HepG2 (cell line): ENCODE data around the gene CALD1. TPM values are rescaled to one million over a fixed set of nuclear protein-coding genes. Genes with fewer than 3 reads are reported as not detected.
A peak's percentile ranks its signal among the peaks of the same experiment; 100 is the strongest.

ENCODE experiments used
- ATAC-seq: fragments of 200-7000 bp; cut with Tn5 transposase; 3 replicates; pipeline ENCODE4 v1.9.1; 2020; ENCODE audit warnings: mild to moderate bottlenecking, moderate library complexity
- BruUV-seq: library from RNA; stranded (reverse); fragments of 400-500 nt; replicated peaks from 2 replicates; lab custom pipeline; 2021; lab: Mats Ljungman, UMichigan
- CTCF ChIA-PET: fragments of 300-600 bp; formaldehyde crosslinking; extraction: SDS; loops from one replicate; lab custom pipeline; 2021; ENCODE audit warnings: low total read pairs, inconsistent platforms, low intra/inter-chr PET ratio; lab: Yijun Ruan, JAX
- POLR2A ChIA-PET: fragments of 350-600 bp; sonication (Branson Sonifier 250); formaldehyde crosslinking; loops from one replicate; lab custom pipeline; 2020; ENCODE audit warnings: antibody characterized with exemption, inconsistent platforms; lab: Yijun Ruan, JAX
- DNase-seq: peaks from one replicate; pipeline ENCODE4 v3.0.0-alpha.2; 2015; ENCODE audit warnings: low spot score
- FAIRE-seq: peaks from 3 replicates; lab custom pipeline; 2011; peaks lifted over from hg19 to GRCh38; lab: Jason Lieb, UNC
- H2AFZ ChIP-seq: one replicate; pipeline ENCODE4 v1.6.1; 2011; ENCODE audit warnings: low read length, inconsistent platforms
- H3K27ac ChIP-seq: fragments of 300-600 bp; 3 replicates; pipeline ENCODE4 v1.8.0; 2011; ENCODE audit warnings: mixed run types, mild to moderate bottlenecking, mixed read lengths, low read length, inconsistent platforms; ENCODE audit not compliant: insufficient read depth; ENCODE audit errors: extremely low read length
- H3K27me3 ChIP-seq, 2 experiments: fragments of 200-600 bp in 1 of 2; 2 replicates in 1 of 2; 3 replicates in 1 of 2; pipeline versions ENCODE4 v1.6.0 to v1.8.0; 2011; ENCODE audit warnings: low read length in 2 of 2, mild to moderate bottlenecking in 2 of 2, moderate library complexity in 2 of 2, inconsistent platforms in 1 of 2; ENCODE audit not compliant: insufficient read depth in 2 of 2, control insufficient read depth in 1 of 2
- H3K36me3 ChIP-seq, 2 experiments: fragments of 200-600 bp in 1 of 2; replicated peaks in 1 of 2; 2 replicates in 1 of 2; 3 replicates in 1 of 2; pipeline versions ENCODE4 v1.5.1 to v1.8.0; 2011; ENCODE audit warnings: low read length in 2 of 2, inconsistent platforms in 1 of 2; ENCODE audit not compliant: insufficient read depth in 2 of 2, control insufficient read depth in 1 of 2
- H3K4me1 ChIP-seq: 2 replicates; pipeline ENCODE4 v1.5.1; 2012; ENCODE audit warnings: low read length, inconsistent platforms; ENCODE audit not compliant: insufficient read depth
- H3K4me2 ChIP-seq: 2 replicates; pipeline ENCODE4 v1.6.0; 2011; ENCODE audit warnings: low read depth, low read length, inconsistent platforms
- H3K4me3 ChIP-seq, 3 experiments: fragments of 200-600 bp in 1 of 3; sonication (generic), shearing (Covaris generic) in 1 of 3; replicated peaks in 1 of 3; 2 replicates each; pipeline ENCODE4 v1.5.1; 2011 to 2016; ENCODE audit warnings: low read length in 3 of 3, inconsistent platforms in 2 of 3, low read depth in 2 of 3, mild to moderate bottlenecking in 2 of 3, control low read depth in 1 of 3, mixed read lengths in 1 of 3; ENCODE audit not compliant: insufficient read depth in 1 of 3
- H3K79me2 ChIP-seq: one replicate; pipeline ENCODE4 v1.6.1; 2011; ENCODE audit warnings: low read length, inconsistent platforms; ENCODE audit not compliant: insufficient read depth
- H3K9ac ChIP-seq: 2 replicates; pipeline ENCODE4 v1.6.0; 2011; ENCODE audit warnings: mild to moderate bottlenecking, low read depth, low read length, inconsistent platforms; ENCODE audit not compliant: insufficient read depth
- H3K9me3 ChIP-seq: 2 replicates; pipeline ENCODE4 v1.5.1; 2012; ENCODE audit warnings: mild to moderate bottlenecking, low read length
- H4K20me1 ChIP-seq: 2 replicates; pipeline ENCODE4 v1.6.0; 2011; ENCODE audit warnings: inconsistent platforms, mild to moderate bottlenecking, low read length, moderate library complexity; ENCODE audit not compliant: insufficient read depth
- AHR ChIP-seq: IDR thresholded peaks from 2 replicates; pipeline ENCODE4 v1.6.1; 2018; ENCODE audit warnings: missing genetic modification reagents, missing compliant biosample characterization
- CREB3 ChIP-seq: sonication (generic); formaldehyde crosslinking; IDR thresholded peaks from 2 replicates; pipeline ENCODE4 v1.5.0; 2020; ENCODE audit warnings: missing genetic modification reagents
- ELF4 ChIP-seq: sonication (generic); formaldehyde crosslinking; IDR thresholded peaks from 2 replicates; pipeline ENCODE4 v1.5.0; 2020; ENCODE audit warnings: missing genetic modification reagents, mild to moderate bottlenecking, moderate library complexity, borderline replicate concordance
- LCORL ChIP-seq, 2 experiments: fragments of 450-650 bp in 1 of 2; sonication (generic) in 1 of 2; formaldehyde crosslinking in 1 of 2; IDR thresholded peaks; 2 replicates each; pipeline versions ENCODE4 v1.5.0 to v1.6.1; 2017 to 2020; ENCODE audit warnings: antibody characterized with exemption in 1 of 2, missing genetic modification reagents in 1 of 2
- LRRFIP1 ChIP-seq: sonication (generic); formaldehyde crosslinking; conservative IDR thresholded peaks from 2 replicates; pipeline ENCODE4 v1.4.0; 2020; ENCODE audit warnings: missing genetic modification reagents
- MAF1 ChIP-seq: sonication (generic); formaldehyde crosslinking; IDR thresholded peaks from 2 replicates; pipeline ENCODE4 v1.5.0; 2020; ENCODE audit warnings: missing genetic modification reagents, borderline replicate concordance
- NFRKB ChIP-seq: fragments of 450-650 bp; IDR thresholded peaks from 2 replicates; pipeline ENCODE4 v1.6.1; 2017
- NRL ChIP-seq: sonication (generic); formaldehyde crosslinking; IDR thresholded peaks from 2 replicates; pipeline ENCODE4 v1.5.0; 2020; ENCODE audit warnings: missing genetic modification reagents, mild to moderate bottlenecking, moderate library complexity, borderline replicate concordance
- SP5 ChIP-seq: IDR thresholded peaks from 2 replicates; pipeline ENCODE4 v1.6.1; 2016; ENCODE audit warnings: low read depth, borderline replicate concordance
- TAF1 ChIP-seq: sonication (generic); formaldehyde crosslinking; IDR thresholded peaks from 2 replicates; pipeline ENCODE4 v1.4.0; 2020; ENCODE audit warnings: missing genetic modification reagents
- ZBTB20 ChIP-seq: sonication (generic); formaldehyde crosslinking; IDR thresholded peaks from 2 replicates; pipeline ENCODE4 v1.8.1; 2023; ENCODE audit warnings: missing genetic modification reagents, low read depth, mild to moderate bottlenecking, borderline replicate concordance
- ZNF709 ChIP-seq: sonication (generic); formaldehyde crosslinking; IDR thresholded peaks from 2 replicates; pipeline ENCODE4 v1.5.0; 2020; ENCODE audit warnings: mild to moderate bottlenecking, missing genetic modification reagents
- WGBS: methylation state at CpG from one replicate; pipeline ENCODE4 v1.1.6; 2017; ENCODE audit warnings: low lambda C conversion rate; 5-methylcytosine and 5-hydroxymethylcytosine counted together
- in situ Hi-C: cut with HindIII; loops from 2 replicates; pipeline ENCODE4 v1.10.0; 2017; ENCODE audit warnings: low pct_unique_long_range_greater_than_20kb; ENCODE audit not compliant: extremely low pct_ligation_motif_present
- intact Hi-C: fragments of 100-400 bp; cut with micrococcal nuclease; formaldehyde crosslinking; loops from one replicate; pipeline ENCODE4 v1.10.0; 2022; ENCODE audit not compliant: unreplicated experiment
- polyA plus RNA-seq, 8 experiments: library from polyadenylated mRNA; depleted of rRNA in 3 of 8; stranded (reverse) in 7 of 8; unstranded in 1 of 8; fragments of >200 nt; fragmentation: Illumina TruSeq in 4 of 8; extraction: Trizol in 4 of 8; gene quantifications; 2 replicates each; pipeline versions ENCODE4 v1.2.1 to v1.2.3, GENCODE V29; 2011 to 2016; ENCODE audit warnings: low read depth in 4 of 8, missing spikeins in 1 of 8, mixed read lengths in 1 of 8; ENCODE audit not compliant: insufficient read depth in 1 of 8
- total RNA-seq, 5 experiments: library from RNA; depleted of rRNA; stranded (reverse); fragments of >200 nt; fragmentation: Illumina TruSeq; extraction: Trizol; gene quantifications; 2 replicates each; pipeline ENCODE4 v1.2.3, GENCODE V29; 2016; ENCODE audit warnings: low read depth in 1 of 5
- TF ChIP-seq, protein P1 (sequence below): sonication (generic); formaldehyde crosslinking; IDR thresholded peaks from 2 replicates; pipeline ENCODE4 v1.5.1; 2020; ENCODE audit warnings: mild to moderate bottlenecking, missing genetic modification reagents, borderline replicate concordance
- TF ChIP-seq, protein P2 (sequence below): sonication (generic); formaldehyde crosslinking; IDR thresholded peaks from 2 replicates; pipeline ENCODE4 v1.8.0; 2023; ENCODE audit warnings: mild to moderate bottlenecking, missing genetic modification reagents

CALD1 gene
- total and polyA plus RNA-seq, 2 of the 13 experiments (the other 11 are each of a cell fraction or from before 2014, with no cell fraction given), result 53.0 to 112 TPM

DNA sequence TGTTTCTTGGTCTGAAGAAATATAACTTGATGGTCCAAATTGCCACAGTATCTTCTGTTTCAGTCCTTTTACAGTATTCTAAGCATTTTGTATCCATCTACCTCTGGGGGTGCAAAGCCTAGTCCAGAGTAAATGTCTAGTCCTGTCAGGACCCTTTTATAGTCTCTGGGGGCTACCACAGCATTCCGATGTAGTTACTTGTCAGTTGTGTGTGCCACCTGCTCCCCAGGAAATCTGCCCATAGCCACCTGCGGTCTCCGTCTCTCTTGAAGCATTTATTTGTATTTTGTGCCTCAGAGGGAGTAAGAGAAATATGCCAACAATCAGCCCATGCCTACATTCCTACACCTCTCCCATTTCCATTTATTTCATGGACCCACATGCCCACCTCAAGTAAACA is 219.7 kb downstream of the CALD1 start:
- in situ Hi-C loops (no loop called here), intact Hi-C loops (loop anchor here (5.0 kb wide), 1 partner anchor 218 kb away; no protein-coding TSS in a partner anchor)
- Histone ChIP-seq H3K36me3 (peaks cover 0 to 6% of the 10 kb centered on the region in 2 experiments; a peak in 1 of 5 replicates), H3K9ac (no peak overlapping the region), H3K27ac (peak overlapping the region; percentile 85), H3K4me2 (no peak overlapping the region), H3K9me3 (peaks cover 24% of the 10 kb centered on the region), H3K27me3 (no peaks in the 10 kb centered on the region), H4K20me1 (no peaks in the 10 kb centered on the region), H3K4me1 (peaks cover 77% of the 10 kb centered on the region), H3K79me2 (no peaks in the 10 kb centered on the region), H3K4me3 (no peak overlapping the region), H2AFZ (no peak overlapping the region)
- DNase-seq (no peak), FAIRE-seq (no peak), ATAC-seq (no peak)
- ChIA-PET POLR2A (no interaction called here), CTCF (no interaction called here)
- no TSS peak for BruUV-seq
- TF ChIP-seq TAF1, result no peak
- no peak for TF ChIP-seq NFRKB
- no peak for TF ChIP-seq ZNF709
- no peak for TF ChIP-seq ZBTB20
- no peak for TF ChIP-seq CREB3 (CRISPR knock-in tag)
- no peak for TF ChIP-seq LRRFIP1 (CRISPR knock-in tag)
- no peak for TF ChIP-seq ELF4 (CRISPR knock-in tag)
- no peak for TF ChIP-seq SP5
- TF ChIP-seq, protein P1, sequence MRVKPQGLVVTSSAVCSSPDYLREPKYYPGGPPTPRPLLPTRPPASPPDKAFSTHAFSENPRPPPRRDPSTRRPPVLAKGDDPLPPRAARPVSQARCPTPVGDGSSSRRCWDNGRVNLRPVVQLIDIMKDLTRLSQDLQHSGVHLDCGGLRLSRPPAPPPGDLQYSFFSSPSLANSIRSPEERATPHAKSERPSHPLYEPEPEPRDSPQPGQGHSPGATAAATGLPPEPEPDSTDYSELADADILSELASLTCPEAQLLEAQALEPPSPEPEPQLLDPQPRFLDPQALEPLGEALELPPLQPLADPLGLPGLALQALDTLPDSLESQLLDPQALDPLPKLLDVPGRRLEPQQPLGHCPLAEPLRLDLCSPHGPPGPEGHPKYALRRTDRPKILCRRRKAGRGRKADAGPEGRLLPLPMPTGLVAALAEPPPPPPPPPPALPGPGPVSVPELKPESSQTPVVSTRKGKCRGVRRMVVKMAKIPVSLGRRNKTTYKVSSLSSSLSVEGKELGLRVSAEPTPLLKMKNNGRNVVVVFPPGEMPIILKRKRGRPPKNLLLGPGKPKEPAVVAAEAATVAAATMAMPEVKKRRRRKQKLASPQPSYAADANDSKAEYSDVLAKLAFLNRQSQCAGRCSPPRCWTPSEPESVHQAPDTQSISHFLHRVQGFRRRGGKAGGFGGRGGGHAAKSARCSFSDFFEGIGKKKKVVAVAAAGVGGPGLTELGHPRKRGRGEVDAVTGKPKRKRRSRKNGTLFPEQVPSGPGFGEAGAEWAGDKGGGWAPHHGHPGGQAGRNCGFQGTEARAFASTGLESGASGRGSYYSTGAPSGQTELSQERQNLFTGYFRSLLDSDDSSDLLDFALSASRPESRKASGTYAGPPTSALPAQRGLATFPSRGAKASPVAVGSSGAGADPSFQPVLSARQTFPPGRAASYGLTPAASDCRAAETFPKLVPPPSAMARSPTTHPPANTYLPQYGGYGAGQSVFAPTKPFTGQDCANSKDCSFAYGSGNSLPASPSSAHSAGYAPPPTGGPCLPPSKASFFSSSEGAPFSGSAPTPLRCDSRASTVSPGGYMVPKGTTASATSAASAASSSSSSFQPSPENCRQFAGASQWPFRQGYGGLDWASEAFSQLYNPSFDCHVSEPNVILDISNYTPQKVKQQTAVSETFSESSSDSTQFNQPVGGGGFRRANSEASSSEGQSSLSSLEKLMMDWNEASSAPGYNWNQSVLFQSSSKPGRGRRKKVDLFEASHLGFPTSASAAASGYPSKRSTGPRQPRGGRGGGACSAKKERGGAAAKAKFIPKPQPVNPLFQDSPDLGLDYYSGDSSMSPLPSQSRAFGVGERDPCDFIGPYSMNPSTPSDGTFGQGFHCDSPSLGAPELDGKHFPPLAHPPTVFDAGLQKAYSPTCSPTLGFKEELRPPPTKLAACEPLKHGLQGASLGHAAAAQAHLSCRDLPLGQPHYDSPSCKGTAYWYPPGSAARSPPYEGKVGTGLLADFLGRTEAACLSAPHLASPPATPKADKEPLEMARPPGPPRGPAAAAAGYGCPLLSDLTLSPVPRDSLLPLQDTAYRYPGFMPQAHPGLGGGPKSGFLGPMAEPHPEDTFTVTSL (CRISPR knock-in tag), result no peak
- TF ChIP-seq MAF1 (CRISPR knock-in tag), result no peak
- no peak for TF ChIP-seq AHR (CRISPR knock-in tag)
- no peak for TF ChIP-seq NRL (CRISPR knock-in tag)
- TF ChIP-seq, protein P2, sequence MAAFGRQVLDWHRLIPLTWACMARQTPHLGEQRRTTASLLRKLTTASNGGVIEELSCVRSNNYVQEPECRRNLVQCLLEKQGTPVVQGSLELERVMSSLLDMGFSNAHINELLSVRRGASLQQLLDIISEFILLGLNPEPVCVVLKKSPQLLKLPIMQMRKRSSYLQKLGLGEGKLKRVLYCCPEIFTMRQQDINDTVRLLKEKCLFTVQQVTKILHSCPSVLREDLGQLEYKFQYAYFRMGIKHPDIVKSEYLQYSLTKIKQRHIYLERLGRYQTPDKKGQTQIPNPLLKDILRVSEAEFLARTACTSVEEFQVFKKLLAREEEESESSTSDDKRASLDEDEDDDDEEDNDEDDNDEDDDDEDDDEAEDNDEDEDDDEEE (CRISPR knock-in tag), result no peak
- no peak for TF ChIP-seq LCORL (IDR thresholded peaks at IDR 0.05)
- no peak for TF ChIP-seq LCORL (CRISPR knock-in tag; IDR thresholded peaks at IDR 0.05)
- 98% methylated on average over 3 of the region's 3 CpGs for WGBS
